MCF 10A (cell line): Measurements from ENCODE around the gene DRAP1. TPM values are rescaled to one million over a fixed set of nuclear protein-coding genes. Genes with fewer than 3 reads are reported as not detected.
A peak's percentile ranks its signal among the peaks of the same experiment; 100 is the strongest.

Experiments used
- BruUV-seq: library from RNA; stranded (reverse); fragments of 400-500 nt; replicated peaks from 2 replicates; lab custom pipeline; 2021; lab: Mats Ljungman, UMichigan
- CTCF ChIA-PET: fragments of 300-600 bp; sonication (Branson Sonifier 250); formaldehyde crosslinking; extraction: SDS; loops from one replicate; lab custom pipeline; 2021; ENCODE audit warnings: antibody characterized with exemption, inconsistent platforms; lab: Yijun Ruan, JAX
- POLR2A ChIA-PET: fragments of 300-600, 350-650 bp; sonication (Branson Sonifier 250); formaldehyde crosslinking; extraction: SDS; loops from one replicate; lab custom pipeline; 2020; ENCODE audit warnings: antibody characterized with exemption, inconsistent platforms; lab: Yijun Ruan, JAX
- DNase-seq: peaks from one replicate; pipeline ENCODE4 v3.0.0-alpha.2; 2018; ENCODE audit not compliant: unreplicated experiment
- H3K27ac Mint-ChIP-seq: one replicate; pipeline ENCODE4 v1.8.0; 2022; ENCODE audit warnings: mild to moderate bottlenecking, low read depth, mixed read lengths; ENCODE audit not compliant: unreplicated experiment
- H3K27me3 Mint-ChIP-seq: one replicate; pipeline ENCODE4 v1.8.0; 2022; ENCODE audit warnings: mixed read lengths; ENCODE audit not compliant: insufficient read depth, unreplicated experiment
- H3K36me3 Mint-ChIP-seq: one replicate; pipeline ENCODE4 v1.8.0; 2022; ENCODE audit warnings: mild to moderate bottlenecking, moderate library complexity, mixed read lengths; ENCODE audit not compliant: insufficient read depth, unreplicated experiment
- H3K4me1 Mint-ChIP-seq: one replicate; pipeline ENCODE4 v1.8.0; 2022; ENCODE audit warnings: mixed read lengths; ENCODE audit not compliant: insufficient read depth, unreplicated experiment
- H3K4me3 Mint-ChIP-seq: one replicate; pipeline ENCODE4 v1.8.0; 2022; ENCODE audit warnings: mild to moderate bottlenecking, moderate library complexity, mixed read lengths; ENCODE audit not compliant: unreplicated experiment
- H3K9me3 Mint-ChIP-seq: one replicate; pipeline ENCODE4 v1.8.0; 2022; ENCODE audit warnings: mixed read lengths; ENCODE audit not compliant: unreplicated experiment
- intact Hi-C: fragments of 100-400 bp; cut with micrococcal nuclease; formaldehyde crosslinking; loops from 2 replicates; pipeline ENCODE4 v1.14.1; 2022
- total RNA-seq: library from RNA; stranded (reverse); gene quantifications from 2 replicates; pipeline ENCODE4 v1.2.3, GENCODE V29; 2022
- TF ChIP-seq, protein P1 (sequence below): fragments of 200-600 bp; IDR thresholded peaks from one replicate; pipeline ENCODE4 v1.8.0; 2022; ENCODE audit warnings: antibody characterized with exemption, mild to moderate bottlenecking; ENCODE audit not compliant: unreplicated experiment

The DRAP1 gene
- total RNA-seq, 1 experiment from 2014 or later = 167 TPM

DNA sequence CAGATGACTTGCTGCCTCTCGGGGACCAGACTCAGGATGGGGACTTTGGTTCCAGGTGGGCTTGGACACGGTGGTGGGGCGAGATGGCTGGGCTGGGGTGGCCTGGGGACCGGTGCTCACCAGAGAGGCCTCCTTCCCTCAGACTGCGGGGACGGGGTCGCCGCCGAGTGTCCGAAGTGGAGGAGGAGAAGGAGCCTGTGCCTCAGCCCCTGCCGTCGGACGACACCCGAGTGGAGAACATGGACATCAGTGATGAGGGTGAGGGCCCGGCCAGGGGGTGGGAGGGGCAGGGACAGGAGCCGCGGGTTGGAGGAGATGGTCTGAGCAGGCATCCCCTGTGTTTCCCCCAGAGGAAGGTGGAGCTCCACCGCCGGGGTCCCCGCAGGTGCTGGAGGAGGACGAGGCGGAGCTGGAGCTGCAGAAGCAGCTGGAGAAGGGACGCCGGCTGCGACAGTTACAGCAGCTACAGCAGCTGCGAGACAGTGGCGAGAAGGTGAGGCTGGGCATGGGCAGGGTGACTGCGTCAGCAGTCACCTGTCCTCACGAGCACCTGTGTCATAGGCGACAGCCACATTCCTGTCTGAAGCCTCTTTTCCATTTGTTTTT, 48.2 kb downstream of the DRAP1 start:
- intact Hi-C loops = no loop called here
- ChIA-PET POLR2A (no interaction called here), CTCF (interaction anchor here (1.2 to 2.4 kb wide), 2 partner anchors 78 to 82 kb away, joined by 5 to 12 read pairs; no protein-coding TSS in a partner anchor)
- Mint-ChIP-seq H3K4me1 (peaks cover 29% of the 10 kb centered on the region), H3K27me3 (no peaks in the 10 kb centered on the region), H3K36me3 (peaks cover 69% of the 10 kb centered on the region), H3K27ac (no peak overlapping the region), H3K4me3 (no peak overlapping the region), H3K9me3 (no peaks in the 10 kb centered on the region)
- TF ChIP-seq, protein P1, sequence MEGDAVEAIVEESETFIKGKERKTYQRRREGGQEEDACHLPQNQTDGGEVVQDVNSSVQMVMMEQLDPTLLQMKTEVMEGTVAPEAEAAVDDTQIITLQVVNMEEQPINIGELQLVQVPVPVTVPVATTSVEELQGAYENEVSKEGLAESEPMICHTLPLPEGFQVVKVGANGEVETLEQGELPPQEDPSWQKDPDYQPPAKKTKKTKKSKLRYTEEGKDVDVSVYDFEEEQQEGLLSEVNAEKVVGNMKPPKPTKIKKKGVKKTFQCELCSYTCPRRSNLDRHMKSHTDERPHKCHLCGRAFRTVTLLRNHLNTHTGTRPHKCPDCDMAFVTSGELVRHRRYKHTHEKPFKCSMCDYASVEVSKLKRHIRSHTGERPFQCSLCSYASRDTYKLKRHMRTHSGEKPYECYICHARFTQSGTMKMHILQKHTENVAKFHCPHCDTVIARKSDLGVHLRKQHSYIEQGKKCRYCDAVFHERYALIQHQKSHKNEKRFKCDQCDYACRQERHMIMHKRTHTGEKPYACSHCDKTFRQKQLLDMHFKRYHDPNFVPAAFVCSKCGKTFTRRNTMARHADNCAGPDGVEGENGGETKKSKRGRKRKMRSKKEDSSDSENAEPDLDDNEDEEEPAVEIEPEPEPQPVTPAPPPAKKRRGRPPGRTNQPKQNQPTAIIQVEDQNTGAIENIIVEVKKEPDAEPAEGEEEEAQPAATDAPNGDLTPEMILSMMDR = no peak
- no TSS peak for BruUV-seq
- DNase-seq = no peak

DNA sequence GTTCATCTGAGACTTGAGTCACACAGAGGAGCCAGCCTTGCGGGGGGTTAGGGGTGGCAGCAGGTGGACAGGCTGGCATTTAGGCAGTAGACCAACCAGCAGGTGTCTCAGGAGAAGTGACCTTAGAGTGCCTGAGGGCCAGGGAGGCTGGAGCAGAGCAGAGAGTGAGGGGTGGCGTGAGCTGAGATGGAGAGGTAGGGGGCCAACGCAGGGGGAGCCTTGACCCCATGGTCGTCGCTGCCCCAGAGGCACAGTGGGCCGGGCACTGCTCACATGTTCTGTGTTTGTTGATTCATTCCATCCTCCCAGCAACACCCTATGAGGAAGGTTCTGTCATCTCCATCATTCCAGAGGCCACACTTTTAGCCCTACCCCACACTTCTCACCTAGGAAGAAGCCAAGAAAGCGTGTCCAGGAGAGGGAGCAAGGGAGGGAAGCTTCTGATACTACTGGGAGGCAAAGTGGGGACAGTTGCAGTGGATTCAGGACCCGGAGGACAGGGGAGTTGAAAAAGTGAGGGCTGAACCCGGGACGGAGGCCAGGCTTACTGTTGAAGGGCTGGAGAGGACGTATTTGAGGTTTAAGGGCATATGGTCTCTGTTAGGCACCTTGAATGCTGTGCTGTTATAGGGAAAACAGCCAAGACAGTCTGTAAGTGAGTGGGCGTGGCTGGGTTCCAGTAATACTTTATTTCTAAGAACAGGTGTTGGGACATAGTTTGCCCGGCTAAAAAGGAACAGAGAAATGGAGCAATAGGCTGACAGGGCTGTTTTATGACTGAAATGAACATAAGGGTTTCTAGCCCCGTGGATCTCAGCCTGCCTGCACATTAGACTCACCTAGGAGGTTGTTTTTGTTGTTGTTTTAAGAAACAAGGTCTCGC, 49.6 kb downstream of the DRAP1 start:
- no TSS peak for BruUV-seq
- DNase-seq = peak; percentile 34
- H3K4me1 Mint-ChIP-seq = peaks cover 29% of the 10 kb centered on the region
- TF ChIP-seq, protein P1 = peak; percentile 9
- no peaks in the 10 kb centered on the region for H3K9me3 Mint-ChIP-seq
- peaks cover 74% of the 10 kb centered on the region for H3K36me3 Mint-ChIP-seq
- intact Hi-C loops = no loop called here
- CTCF ChIA-PET = interaction anchor here (0.6 to 5.6 kb wide), 3 partner anchors 79 to 249 kb away, joined by 3 to 27 read pairs (median 4); partner anchors contain the start of genes CCDC85B and FIBP
- no peak overlapping the region for H3K4me3 Mint-ChIP-seq
- POLR2A ChIA-PET = interaction anchor here (0.6 to 1.9 kb wide), 5 partner anchors 11 to 79 kb away, joined by 3 to 13 read pairs (median 4); partner anchors contain the start of genes CCDC85B and FIBP
- H3K27ac Mint-ChIP-seq = peak overlapping the region; percentile 60
- H3K27me3 Mint-ChIP-seq = no peaks in the 10 kb centered on the region

Other genes starting within 250 kb of the DRAP1 start
- 37.6 and 48.1 TPM in 2 replicates for gene KAT5, start 207.2 kb upstream of the DRAP1 start, total RNA-seq
- 27.4 and 35.7 TPM in 2 replicates for gene RNASEH2C, start 198.6 kb upstream of the DRAP1 start, total RNA-seq
- 12.9 and 14.4 TPM in 2 replicates for gene AP5B1, start 138.4 kb upstream of the DRAP1 start, total RNA-seq
- gene OVOL1, start 132.4 kb upstream of the DRAP1 start, total RNA-seq = not detected in 2 replicates
- gene SNX32, start 85.5 kb upstream of the DRAP1 start, total RNA-seq = not detected in 2 replicates
- gene CFL1, start 61.2 kb upstream of the DRAP1 start, total RNA-seq = 589 and 611 TPM in 2 replicates
- 59.0 and 77.6 TPM in 2 replicates for gene MUS81, start 59.0 kb upstream of the DRAP1 start, total RNA-seq
- gene EFEMP2, start 46.6 kb upstream of the DRAP1 start, total RNA-seq = 2.4 and 3.3 TPM in 2 replicates
- not detected in 2 replicates for gene CTSW, start 39.6 kb upstream of the DRAP1 start, total RNA-seq
- gene FIBP, start 31.0 kb upstream of the DRAP1 start, total RNA-seq = 79.8 and 80.8 TPM in 2 replicates
- 16.4 and 20.8 TPM in 2 replicates for gene CCDC85B, start 28.8 kb upstream of the DRAP1 start, total RNA-seq
- gene FOSL1, start 19.0 kb upstream of the DRAP1 start, total RNA-seq = 95.3 and 124 TPM in 2 replicates
- 48.0 and 49.4 TPM in 2 replicates for gene C11orf68, start 364 bp upstream of the DRAP1 start, total RNA-seq
- gene TSGA10IP, start 26.1 kb downstream of the DRAP1 start, total RNA-seq = not detected in 2 replicates
- gene SART1, start 42.3 kb downstream of the DRAP1 start, total RNA-seq = 61.7 and 67.4 TPM in 2 replicates
- gene EIF1AD, start 82.7 kb downstream of the DRAP1 start, total RNA-seq = 21.7 and 33.5 TPM in 2 replicates
- 154 and 198 TPM in 2 replicates for gene BANF1, start 83.1 kb downstream of the DRAP1 start, total RNA-seq
- not detected in 2 replicates for gene CST6, start 92.6 kb downstream of the DRAP1 start, total RNA-seq
- 0.61 and 0.79 TPM in 2 replicates for gene CATSPER1, start 107.1 kb downstream of the DRAP1 start, total RNA-seq
- not detected in 2 replicates for gene GAL3ST3, start 129.7 kb downstream of the DRAP1 start, total RNA-seq
- 241 and 317 TPM in 2 replicates for gene SF3B2, start 132.9 kb downstream of the DRAP1 start, total RNA-seq
- 32.2 and 33.5 TPM in 2 replicates for gene PACS1, start 150.8 kb downstream of the DRAP1 start, total RNA-seq